ENCODE data around the gene EHD1. TPM values are rescaled to one million over a fixed set of nuclear protein-coding genes. Genes with fewer than 3 reads are reported as not detected.
A peak's percentile ranks its signal among the peaks of the same experiment; 100 is the strongest.

The EHD1 gene
- total and polyA plus RNA-seq, 9 of the 15 experiments (the other 6 are each of a cell fraction or from before 2014, with no cell fraction given), result 0.46 to 65.0 (median 16.4) TPM

- TF ChIP-seq NR4A1 (CRISPR knock-in tag; IDR thresholded peaks at IDR 0.05) (no peak), NR4A1 (tag; IDR thresholded peaks at IDR 0.05) (0 out of 2 replicates have a peak, but pooled peaks have one; percentile 4), PRPF4 (IDR thresholded peaks at IDR 0.05; ENCODE audit: insufficient read depth, low read depth, low read length, poor library complexity, severe bottlenecking) (no peak), FOS (IDR thresholded peaks at IDR 0.05; ENCODE audit: extremely low read depth, insufficient read length) (no peak), DPF2 (IDR thresholded peaks at IDR 0.05) (0 out of 2 replicates have a peak, but pooled peaks have one; percentile 10), ZNF146 (CRISPR knock-in tag; IDR thresholded peaks at IDR 0.05; ENCODE audit: unreplicated experiment) (no peak), PML (IDR thresholded peaks at IDR 0.05; ENCODE audit: low read length) (no peak), RREB1 (CRISPR knock-in tag; IDR thresholded peaks at IDR 0.05) (0 out of 2 replicates have a peak, but pooled peaks have one; percentile 0), CHD2 (IDR thresholded peaks at IDR 0.05; ENCODE audit: low read depth, low read length) (no peak), JUND (IDR thresholded peaks at IDR 0.05; ENCODE audit: borderline replicate concordance, low read depth, low read length) (0 out of 2 replicates have a peak, but pooled peaks have one; percentile 8), JUND (tag; IDR thresholded peaks at IDR 0.05; ENCODE audit: borderline replicate concordance, low read depth, low read length) (no peak)
- TF ChIP-seq, protein P1, sequence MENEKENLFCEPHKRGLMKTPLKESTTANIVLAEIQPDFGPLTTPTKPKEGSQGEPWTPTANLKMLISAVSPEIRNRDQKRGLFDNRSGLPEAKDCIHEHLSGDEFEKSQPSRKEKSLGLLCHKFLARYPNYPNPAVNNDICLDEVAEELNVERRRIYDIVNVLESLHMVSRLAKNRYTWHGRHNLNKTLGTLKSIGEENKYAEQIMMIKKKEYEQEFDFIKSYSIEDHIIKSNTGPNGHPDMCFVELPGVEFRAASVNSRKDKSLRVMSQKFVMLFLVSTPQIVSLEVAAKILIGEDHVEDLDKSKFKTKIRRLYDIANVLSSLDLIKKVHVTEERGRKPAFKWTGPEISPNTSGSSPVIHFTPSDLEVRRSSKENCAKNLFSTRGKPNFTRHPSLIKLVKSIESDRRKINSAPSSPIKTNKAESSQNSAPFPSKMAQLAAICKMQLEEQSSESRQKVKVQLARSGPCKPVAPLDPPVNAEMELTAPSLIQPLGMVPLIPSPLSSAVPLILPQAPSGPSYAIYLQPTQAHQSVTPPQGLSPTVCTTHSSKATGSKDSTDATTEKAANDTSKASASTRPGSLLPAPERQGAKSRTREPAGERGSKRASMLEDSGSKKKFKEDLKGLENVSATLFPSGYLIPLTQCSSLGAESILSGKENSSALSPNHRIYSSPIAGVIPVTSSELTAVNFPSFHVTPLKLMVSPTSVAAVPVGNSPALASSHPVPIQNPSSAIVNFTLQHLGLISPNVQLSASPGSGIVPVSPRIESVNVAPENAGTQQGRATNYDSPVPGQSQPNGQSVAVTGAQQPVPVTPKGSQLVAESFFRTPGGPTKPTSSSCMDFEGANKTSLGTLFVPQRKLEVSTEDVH (IDR thresholded peaks at IDR 0.05; ENCODE audit: low read depth, partially characterized antibody), result peak; percentile 11
- TF ChIP-seq, protein P2, sequence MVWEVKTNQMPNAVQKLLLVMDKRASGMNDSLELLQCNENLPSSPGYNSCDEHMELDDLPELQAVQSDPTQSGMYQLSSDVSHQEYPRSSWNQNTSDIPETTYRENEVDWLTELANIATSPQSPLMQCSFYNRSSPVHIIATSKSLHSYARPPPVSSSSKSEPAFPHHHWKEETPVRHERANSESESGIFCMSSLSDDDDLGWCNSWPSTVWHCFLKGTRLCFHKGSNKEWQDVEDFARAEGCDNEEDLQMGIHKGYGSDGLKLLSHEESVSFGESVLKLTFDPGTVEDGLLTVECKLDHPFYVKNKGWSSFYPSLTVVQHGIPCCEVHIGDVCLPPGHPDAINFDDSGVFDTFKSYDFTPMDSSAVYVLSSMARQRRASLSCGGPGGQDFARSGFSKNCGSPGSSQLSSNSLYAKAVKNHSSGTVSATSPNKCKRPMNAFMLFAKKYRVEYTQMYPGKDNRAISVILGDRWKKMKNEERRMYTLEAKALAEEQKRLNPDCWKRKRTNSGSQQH (CRISPR knock-in tag; IDR thresholded peaks at IDR 0.05), result peak; percentile 66; the same call in 1 of the 2 replicates
These were observed 951 bp upstream of the EHD1 start (continued) for GRCh38 chr11:64879244-64879900.

All from K562 (cell line).